NCI-H460 (cell line): ENCODE results near the gene ABHD2. TPM values are rescaled to one million over a fixed set of nuclear protein-coding genes. Genes with fewer than 3 reads are reported as not detected.

ENCODE experiments used
- DNase-seq: peaks from one replicate; pipeline ENCODE4 v3.0.0-alpha.2; 2016; ENCODE audit warnings: low read depth; ENCODE audit errors: extremely low read depth
- total RNA-seq: library from RNA; depleted of rRNA; stranded (reverse); fragments of >200 nt; shearing (Covaris generic); gene quantifications from 2 replicates; pipeline ENCODE4 v1.2.3, GENCODE V29; 2014

The ABHD2 gene
- total RNA-seq, 1 experiment from 2014 or later: 21.0 TPM

- no peak for DNase-seq
Measured at GRCh38 chr15:89096664-89097063, 8.4 kb downstream of the ABHD2 start.

GRCh38 chr15:89097313-89097712, 9.1 kb downstream of the ABHD2 start:
- no peak for DNase-seq

GRCh38 chr15:89098281-89098680, 10.0 kb downstream of the ABHD2 start:
- DNase-seq: no peak

GRCh38 chr15:89099968-89100367, 11.7 kb downstream of the ABHD2 start:
- DNase-seq: no peak

GRCh38 chr15:89101302-89102193, 13.3 kb downstream of the ABHD2 start:
- DNase-seq: peak; percentile 57

GRCh38 chr15:89103481-89104171, 15.4 kb downstream of the ABHD2 start:
- DNase-seq: no peak

GRCh38 chr15:89104172-89104564, 15.9 kb downstream of the ABHD2 start:
- DNase-seq: no peak

- DNase-seq: no peak
Measured at GRCh38 chr15:89105147-89105546, 16.9 kb downstream of the ABHD2 start.

GRCh38 chr15:89106200-89106599, 17.9 kb downstream of the ABHD2 start:
- no peak for DNase-seq

GRCh38 chr15:89107984-89108383, 19.7 kb downstream of the ABHD2 start:
- no peak for DNase-seq

- DNase-seq: no peak
Measured at GRCh38 chr15:89108835-89109234, 20.6 kb downstream of the ABHD2 start.

- no peak for DNase-seq
Measured at GRCh38 chr15:89109238-89109637, 21.0 kb downstream of the ABHD2 start.

- no peak for DNase-seq
Measured at GRCh38 chr15:89110060-89110459, 21.8 kb downstream of the ABHD2 start.

- DNase-seq: no peak
Measured at GRCh38 chr15:89111352-89111751, 23.1 kb downstream of the ABHD2 start.

- no peak for DNase-seq
Measured at GRCh38 chr15:89111961-89112340, 23.7 kb downstream of the ABHD2 start.

GRCh38 chr15:89112341-89112971, 24.2 kb downstream of the ABHD2 start:
- no peak for DNase-seq

GRCh38 chr15:89113296-89114024, 25.2 kb downstream of the ABHD2 start:
- DNase-seq: no peak

GRCh38 chr15:89114990-89115389, 26.7 kb downstream of the ABHD2 start:
- DNase-seq: no peak

GRCh38 chr15:89115547-89115946, 27.3 kb downstream of the ABHD2 start:
- DNase-seq: no peak

GRCh38 chr15:89116404-89116803, 28.1 kb downstream of the ABHD2 start:
- peak; percentile 54 for DNase-seq

GRCh38 chr15:89117790-89118189, 29.5 kb downstream of the ABHD2 start:
- no peak for DNase-seq
